ENCODE measurements around the gene ORAI1. TPM values are rescaled to one million over a fixed set of nuclear protein-coding genes. Genes with fewer than 3 reads are reported as not detected.

Gene ORAI1
- total and polyA plus RNA-seq, 2 donors (not counting 3 experiments of a cell fraction or from before 2014, with no cell fraction given), result 30.5 to 65.4 TPM

DNA sequence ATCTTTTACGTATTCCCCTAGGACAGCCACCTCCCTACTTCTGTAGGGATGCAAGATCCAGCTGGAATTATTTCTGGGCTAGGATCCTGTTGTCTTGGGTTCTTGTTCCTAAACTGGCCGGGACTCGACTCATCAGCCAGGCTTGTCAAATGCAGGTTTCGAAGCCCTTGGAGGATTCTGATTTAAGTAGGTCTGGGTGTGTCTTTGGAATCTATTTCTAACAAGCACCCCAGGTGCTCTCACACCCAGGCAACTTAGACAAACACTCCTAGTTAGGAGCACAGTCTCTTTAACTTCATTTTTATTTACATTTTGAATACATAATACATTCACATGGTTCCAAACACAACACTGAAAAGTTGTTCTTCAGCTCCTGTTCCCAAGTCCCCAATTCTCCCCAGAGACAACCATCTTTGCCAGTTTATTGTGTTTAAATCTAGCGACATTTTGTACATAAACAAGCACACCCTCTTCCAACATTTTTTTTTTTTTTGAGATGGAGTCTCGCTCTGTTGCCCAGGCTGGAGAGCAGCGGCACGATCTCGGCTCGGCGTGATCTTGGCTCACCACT, 22.2 kb downstream of the ORAI1 start:
- Histone ChIP-seq H3K9ac (replicated peaks; ENCODE audit: extremely low read depth, insufficient read depth, low read length) (no peak overlapping the region), H3K36me3 (ENCODE audit: control insufficient read depth in 2 of 2, extremely low read depth in 1 of 2, insufficient read depth in 2 of 2, low read length in 2 of 2) (no peaks in the 10 kb centered on the region), H3K27ac (ENCODE audit: insufficient read depth, low read depth, low read length) (no peak overlapping the region), H3K79me2 (ENCODE audit: control insufficient read depth, insufficient read depth, low read length) (no peaks in the 10 kb centered on the region), H3K27me3 (ENCODE audit: control insufficient read depth in 2 of 2, insufficient read depth in 2 of 2, low read length in 2 of 2) (no peaks in the 10 kb centered on the region), H4K20me1 (replicated peaks; ENCODE audit: control insufficient read depth, extremely low read depth, insufficient read depth, low read length) (no peaks in the 10 kb centered on the region), H3K4me3 (replicated peaks in 1 of 3; ENCODE audit: insufficient read depth in 1 of 3, low read depth in 1 of 3, low read length in 3 of 3) (no peak overlapping the region), H3K4me1 (ENCODE audit: control insufficient read depth, extremely low read depth, insufficient read depth, low read length) (no peaks in the 10 kb centered on the region), H3K4me2 (ENCODE audit: insufficient read depth, low read length) (no peak overlapping the region), H3K9me3 (replicated peaks; ENCODE audit: control insufficient read depth, insufficient read depth, low read length) (no peaks in the 10 kb centered on the region), H2AFZ (ENCODE audit: low read depth, low read length) (no peak overlapping the region), H3K9me1 (replicated peaks; ENCODE audit: control insufficient read depth, extremely low read depth, insufficient read depth, low read length) (no peaks in the 10 kb centered on the region)
- CTCF ChIA-PET, result interaction anchor here (0.6 to 3.0 kb wide), 3 partner anchors 20 to 96 kb away, joined by 3 to 10 read pairs (median 10); partner anchors contain the start of gene ORAI1
- dilution Hi-C loops (cut with MboI; ENCODE audit: extremely low pct_ligation_motif_present, low sequenced_read_pairs) (no loop called here), intact Hi-C loops (cut with micrococcal nuclease) (no loop called here)
- BruUV-seq (replicated peaks), result no TSS peak
- TF ChIP-seq FOS (IDR thresholded peaks at IDR 0.05; ENCODE audit: borderline replicate concordance, insufficient read depth, low read length) (no peak), GATA2 (IDR thresholded peaks at IDR 0.05; ENCODE audit: insufficient read depth, insufficient read length, low read depth, low read length) (no peak), POLR2A (IDR thresholded peaks at IDR 0.05; ENCODE audit: low read depth, low read length) (no peak), MYC (IDR thresholded peaks at IDR 0.05; ENCODE audit: low read depth, low read length) (no peak)
- TF ChIP-seq, protein P1, sequence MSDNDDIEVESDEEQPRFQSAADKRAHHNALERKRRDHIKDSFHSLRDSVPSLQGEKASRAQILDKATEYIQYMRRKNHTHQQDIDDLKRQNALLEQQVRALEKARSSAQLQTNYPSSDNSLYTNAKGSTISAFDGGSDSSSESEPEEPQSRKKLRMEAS (IDR thresholded peaks at IDR 0.05; ENCODE audit: insufficient read depth, insufficient read length), result no peak
- TF ChIP-seq, protein P2, sequence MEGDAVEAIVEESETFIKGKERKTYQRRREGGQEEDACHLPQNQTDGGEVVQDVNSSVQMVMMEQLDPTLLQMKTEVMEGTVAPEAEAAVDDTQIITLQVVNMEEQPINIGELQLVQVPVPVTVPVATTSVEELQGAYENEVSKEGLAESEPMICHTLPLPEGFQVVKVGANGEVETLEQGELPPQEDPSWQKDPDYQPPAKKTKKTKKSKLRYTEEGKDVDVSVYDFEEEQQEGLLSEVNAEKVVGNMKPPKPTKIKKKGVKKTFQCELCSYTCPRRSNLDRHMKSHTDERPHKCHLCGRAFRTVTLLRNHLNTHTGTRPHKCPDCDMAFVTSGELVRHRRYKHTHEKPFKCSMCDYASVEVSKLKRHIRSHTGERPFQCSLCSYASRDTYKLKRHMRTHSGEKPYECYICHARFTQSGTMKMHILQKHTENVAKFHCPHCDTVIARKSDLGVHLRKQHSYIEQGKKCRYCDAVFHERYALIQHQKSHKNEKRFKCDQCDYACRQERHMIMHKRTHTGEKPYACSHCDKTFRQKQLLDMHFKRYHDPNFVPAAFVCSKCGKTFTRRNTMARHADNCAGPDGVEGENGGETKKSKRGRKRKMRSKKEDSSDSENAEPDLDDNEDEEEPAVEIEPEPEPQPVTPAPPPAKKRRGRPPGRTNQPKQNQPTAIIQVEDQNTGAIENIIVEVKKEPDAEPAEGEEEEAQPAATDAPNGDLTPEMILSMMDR (IDR thresholded peaks at IDR 0.05; ENCODE audit: extremely low read depth in 1 of 2, insufficient read depth in 1 of 2, low read depth in 1 of 2, low read length in 2 of 2), result no peak
- POLR2A ChIA-PET, result no interaction called here
- no peak for DNase-seq (ENCODE audit: low read depth, low spot score)
- no peak for FAIRE-seq
